HK-2 (cell line): Measurements from ENCODE around the gene HTR1B.

Experiments
- DNase-seq: peaks from one replicate; pipeline ENCODE4 v3.0.0-alpha.2; 2018; ENCODE audit not compliant: unreplicated experiment

Gene HTR1B, protein sequence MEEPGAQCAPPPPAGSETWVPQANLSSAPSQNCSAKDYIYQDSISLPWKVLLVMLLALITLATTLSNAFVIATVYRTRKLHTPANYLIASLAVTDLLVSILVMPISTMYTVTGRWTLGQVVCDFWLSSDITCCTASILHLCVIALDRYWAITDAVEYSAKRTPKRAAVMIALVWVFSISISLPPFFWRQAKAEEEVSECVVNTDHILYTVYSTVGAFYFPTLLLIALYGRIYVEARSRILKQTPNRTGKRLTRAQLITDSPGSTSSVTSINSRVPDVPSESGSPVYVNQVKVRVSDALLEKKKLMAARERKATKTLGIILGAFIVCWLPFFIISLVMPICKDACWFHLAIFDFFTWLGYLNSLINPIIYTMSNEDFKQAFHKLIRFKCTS

DNA sequence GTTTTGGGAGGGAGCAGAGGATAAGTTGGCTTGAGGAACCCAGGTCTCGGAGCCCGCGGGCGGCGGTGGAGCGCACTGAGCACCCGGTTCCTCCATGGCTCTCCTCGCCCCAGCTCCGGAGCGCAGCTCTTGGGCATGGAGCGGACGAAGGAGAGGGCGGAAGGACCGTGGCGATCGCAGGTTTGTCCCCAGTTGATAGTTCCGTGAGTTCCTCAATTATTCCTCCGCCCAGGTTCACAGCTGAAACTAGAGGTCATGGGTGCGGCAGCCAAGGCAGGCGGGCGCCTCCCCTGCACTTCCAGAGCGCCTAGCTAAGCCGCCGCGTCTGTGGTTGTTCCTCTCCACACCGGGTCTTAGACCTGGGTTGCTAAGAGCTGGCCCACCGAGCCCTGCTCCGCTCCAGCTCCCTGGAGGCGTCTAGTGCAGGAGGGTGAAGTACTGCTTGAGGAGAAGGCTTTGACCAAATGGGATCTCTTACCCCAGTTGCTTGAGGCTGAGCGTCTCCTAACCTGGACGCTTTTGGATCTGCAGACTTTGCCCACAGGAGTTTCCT, at the start of gene HTR1B:
HTR1B (minus strand) TSS at position 184 of the 553 bp plus-strand sequence; CDS start at position 96, 88 bp downstream.
- peak; percentile 5 for DNase-seq

DNA sequence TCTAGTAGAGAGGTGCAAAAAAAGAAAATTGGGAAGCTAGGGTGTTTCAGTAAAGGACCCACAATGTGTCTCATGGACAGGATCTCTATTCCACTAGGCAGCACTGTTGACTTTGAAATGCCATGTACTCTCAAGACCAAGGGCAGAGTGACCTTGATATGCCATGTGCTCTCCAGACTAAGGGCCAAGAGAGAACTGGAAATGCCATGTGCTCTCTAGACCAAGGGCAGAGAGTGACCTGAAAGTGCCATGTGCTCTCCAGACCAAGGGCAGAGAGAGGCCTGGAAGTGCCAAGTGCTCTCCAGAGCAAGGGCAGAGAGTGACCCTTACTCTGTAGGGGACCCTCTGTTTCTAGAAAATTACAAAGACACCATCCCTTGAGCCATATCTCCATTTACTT, 49.3 kb upstream of the HTR1B start:
- DNase-seq = no peak

DNA sequence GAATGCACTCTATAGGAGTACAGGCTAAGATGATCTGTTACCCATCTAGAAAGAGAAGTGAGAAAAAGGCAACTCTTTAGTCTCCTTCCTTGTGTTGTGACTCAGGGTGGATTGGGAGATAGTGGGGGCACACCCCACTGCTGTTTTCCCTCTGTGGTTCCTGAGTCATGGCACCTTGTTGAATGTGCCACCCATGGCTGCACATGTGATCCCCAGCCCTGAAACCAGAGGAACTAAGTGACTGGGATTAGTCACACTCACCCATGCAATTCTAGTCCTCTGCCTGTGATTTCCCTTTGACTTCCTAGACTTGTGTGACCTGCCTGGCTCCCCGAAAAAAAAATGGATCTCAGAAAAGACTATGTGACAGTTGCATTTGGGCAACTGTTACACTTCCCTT, 48.6 kb upstream of the HTR1B start:
- DNase-seq = peak; percentile 4

DNA sequence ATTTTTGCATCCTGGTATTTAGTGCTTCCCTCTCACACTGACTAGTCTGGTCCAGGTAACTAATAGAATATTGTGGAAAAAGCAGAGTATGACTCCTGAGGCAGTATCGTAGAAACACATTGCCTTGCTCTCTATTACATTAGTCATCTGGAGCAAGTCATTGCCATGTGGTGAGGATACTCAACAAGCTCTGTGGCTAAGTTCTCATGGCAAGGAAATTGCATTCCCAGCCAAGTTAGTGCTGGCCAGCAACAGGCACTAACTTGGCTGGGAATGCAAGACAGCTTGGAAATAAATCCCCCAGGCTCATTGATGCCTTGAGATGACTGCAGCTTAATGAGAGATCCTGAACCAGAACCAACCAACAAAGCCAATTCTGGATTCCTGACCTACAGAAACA, 39.7 kb upstream of the HTR1B start:
- no peak for DNase-seq

DNA sequence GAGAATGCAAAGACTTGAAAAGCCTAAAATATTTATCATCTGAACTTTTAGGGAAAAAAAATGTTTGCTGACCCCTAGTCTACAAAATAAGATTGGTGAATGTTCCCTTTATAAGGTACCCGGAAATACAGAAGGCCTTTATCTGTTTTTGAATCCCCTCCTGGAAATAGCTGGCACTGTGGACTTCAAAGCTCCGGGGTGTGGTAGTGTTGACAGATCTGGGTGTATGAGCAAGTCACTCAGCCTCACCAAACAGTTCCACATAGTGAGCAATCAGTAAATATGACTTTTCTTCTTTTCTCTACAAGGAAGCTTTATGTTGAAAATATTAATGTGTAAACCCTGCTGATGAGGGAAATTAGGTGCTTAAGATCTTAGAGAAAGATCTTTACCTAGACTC, 29.2 kb upstream of the HTR1B start:
- no peak for DNase-seq

DNA sequence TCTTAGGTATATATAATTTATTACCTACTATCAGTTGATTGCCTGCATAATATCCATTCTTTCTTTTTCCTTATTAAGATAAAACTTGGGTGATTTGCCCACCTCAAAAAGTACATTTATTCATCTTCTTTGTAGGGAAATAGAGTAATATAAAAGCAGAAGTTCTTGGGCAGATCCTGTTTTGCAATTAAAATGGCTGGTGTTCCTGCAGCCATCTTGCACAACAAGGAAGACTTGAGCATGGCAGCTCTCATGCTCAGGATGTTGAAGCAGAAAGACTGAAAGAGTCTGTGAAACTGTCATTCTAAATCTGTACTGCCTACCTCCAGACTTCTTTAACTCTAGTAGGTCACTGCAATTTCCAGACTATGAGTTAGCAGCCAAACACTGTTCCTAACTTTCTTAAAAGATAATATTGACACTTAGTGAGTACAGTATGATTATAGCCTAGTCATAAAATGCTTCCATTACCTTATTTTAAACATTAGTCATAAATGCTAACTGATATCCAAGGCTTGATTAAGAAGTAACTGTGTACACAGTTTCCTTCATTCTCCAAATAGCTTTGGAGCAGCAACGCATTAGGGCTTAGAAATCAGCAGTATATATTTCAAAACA, 24.6 kb upstream of the HTR1B start:
- DNase-seq = no peak

DNA sequence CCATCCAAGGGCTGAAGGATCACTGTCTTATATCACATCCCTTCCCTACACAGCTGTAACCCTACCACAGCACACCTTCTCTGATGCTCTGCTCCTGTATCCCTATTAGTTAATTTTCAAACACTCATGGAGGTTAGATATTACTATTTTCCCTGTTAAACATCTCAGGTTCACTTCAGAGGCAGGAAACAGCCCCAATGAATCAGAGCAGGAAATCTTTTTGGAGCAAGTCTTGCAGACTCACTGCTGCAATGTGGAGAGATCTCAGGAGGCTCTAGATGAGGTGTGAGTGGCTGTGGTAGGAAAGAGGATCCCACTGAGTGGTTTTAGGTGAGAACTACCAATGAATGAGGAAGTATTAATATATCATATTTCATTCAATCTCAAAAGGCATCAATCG, 19.7 kb upstream of the HTR1B start:
- no peak for DNase-seq

DNA sequence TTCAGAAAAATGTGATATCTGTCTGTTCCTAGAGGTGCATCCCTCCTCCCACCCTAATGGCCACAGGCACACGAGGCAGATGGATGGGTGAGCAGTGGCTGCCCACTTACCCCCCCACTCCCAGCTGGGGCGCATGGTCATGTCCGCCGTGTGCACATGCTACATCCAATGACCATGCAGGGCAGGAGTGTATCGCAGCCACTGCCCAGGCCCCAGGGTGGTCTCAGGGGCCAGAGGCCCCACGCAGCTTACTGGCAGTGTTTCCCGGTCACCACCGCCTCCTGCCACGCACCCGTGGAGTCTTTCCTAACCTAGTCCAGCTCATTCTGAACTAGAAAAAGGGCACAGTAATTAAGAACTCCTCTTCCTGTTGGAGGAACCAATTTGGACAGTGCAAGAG, 11.7 kb upstream of the HTR1B start:
- no peak for DNase-seq

DNA sequence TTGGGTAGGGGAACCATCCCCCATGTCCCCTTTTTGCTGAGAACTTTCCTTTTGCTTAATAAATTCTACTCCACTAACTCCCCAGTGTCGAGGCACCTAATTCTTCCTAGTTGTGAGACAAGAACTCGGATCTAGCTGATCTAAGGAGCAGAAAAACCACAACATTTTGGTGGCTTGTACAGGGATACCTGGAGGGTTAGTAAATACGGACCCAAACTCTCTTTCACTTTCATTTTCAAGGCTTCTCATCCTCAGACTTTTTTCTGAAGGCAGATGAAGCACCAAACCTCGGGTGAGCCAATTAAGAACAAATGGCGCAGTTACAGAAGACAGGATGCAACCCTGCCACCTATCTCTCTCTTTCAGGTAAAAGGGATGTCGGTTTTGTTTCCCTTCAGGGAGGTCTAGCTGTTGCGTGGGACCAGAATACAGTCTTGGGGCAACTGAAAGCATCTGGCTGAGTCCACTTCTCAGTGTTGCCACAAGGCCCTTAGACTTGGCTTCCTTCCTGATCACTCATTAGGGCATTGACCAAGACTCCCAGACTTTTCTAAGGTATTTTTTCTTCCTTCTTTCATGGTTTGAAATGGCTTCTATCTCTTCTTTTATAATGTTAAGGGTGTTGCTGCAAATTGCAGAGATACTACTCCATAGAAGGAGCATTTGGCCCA, 11.1 kb upstream of the HTR1B start:
- no peak for DNase-seq

DNA sequence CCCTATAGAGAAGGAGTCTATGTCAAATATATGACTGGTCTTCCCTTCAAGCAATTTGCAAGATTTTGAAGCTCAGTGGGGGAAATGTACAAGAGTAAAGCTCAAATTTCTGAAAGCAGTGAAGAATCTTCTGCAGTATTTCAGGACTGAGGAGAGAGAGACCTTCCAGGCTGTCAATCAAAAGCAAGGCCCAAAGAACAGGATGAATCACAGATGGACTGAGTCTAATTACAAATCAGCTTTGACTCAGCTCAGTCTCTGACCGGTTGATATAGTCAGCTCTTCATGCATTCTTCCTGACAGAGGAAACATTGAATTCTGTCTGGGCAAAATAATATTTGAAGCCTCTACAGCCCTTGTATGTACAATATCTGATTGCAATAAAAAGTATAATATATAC, 7.7 kb upstream of the HTR1B start:
- DNase-seq = no peak

DNA sequence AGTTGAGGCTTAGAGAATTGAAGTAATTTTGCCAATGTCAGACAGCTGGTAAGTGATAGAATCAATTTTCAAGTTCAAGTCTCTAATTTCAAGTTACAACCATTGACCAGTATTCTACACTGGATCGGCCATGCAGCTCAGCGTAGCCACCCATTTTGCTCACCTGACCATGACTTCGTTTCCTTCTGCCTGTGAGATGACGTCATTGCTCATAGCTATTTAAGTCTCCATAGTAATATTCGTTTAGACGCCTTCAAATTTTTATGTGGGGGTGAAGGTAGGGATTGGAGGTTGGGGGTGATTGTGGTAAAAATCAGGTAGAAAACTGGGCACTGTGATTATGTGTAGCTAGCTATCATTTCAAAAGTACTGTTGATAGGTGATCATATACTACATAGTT, 5.6 kb upstream of the HTR1B start:
- no peak for DNase-seq

DNA sequence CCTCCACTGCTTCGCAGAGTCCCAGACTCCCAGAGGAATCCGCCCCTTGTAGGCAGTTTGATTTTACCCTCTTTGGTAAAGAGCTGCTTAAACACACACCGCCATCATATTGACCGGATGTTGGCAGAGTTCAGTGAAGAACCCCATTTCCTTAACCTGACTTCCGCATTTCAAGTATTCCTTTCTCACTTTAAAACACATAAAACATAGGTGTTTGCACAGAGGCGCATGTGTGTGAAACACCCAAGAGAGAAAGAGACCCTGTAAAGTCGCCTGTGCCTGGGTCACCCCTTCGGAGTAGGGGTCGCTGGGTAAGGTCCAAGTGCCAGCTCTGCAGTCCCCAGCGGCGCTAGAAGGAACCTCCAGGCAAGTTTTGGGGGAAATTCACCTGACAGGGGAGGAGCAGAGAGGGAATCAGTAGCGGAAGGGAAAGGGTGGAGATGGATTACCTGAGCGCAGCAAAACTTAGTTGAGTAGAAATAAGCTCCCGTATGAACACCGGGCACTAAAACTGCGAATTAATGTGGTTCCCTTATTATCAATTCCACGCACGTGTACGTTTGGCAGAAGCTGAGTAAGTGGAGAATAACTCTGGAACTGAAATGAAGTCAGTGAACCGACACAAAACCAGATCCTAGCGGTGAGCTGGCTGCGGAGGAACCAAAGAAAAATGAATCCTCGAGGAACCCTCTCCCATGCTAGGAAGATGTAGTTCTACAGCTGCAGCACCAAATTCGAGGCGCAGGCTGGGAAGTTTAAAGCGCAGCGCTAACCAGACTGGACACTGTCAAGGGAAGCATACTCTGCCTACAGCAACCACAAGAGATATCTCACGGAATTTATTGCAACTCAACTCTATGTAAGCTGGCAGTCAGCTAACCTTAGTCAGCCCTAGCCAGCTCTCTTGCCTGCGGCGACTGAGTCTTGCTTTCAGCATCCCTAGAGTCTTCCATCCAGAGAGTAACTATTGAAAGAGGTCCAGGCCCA, 3.5 kb upstream of the HTR1B start:
- no peak for DNase-seq

DNA sequence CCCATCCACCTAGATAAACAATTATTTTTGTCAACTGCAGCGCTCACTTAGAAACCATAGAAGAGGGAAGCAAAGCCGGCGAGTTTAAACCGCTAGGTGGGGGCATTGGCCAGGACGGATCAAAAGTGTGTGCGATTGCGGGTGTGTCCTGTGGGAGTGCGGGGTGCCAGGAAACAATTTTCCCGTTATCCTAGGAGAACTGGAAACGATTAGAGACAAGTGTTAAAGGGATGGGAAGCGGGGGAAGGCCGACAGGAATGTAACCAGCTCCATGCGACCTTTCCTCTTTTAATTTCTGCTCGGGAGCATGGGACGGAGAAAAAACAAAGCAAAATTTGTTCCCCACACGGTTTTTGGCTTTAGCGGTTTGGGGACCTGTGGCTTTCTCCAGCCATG, 2.8 kb upstream of the HTR1B start:
- DNase-seq = peak; percentile 63

DNA sequence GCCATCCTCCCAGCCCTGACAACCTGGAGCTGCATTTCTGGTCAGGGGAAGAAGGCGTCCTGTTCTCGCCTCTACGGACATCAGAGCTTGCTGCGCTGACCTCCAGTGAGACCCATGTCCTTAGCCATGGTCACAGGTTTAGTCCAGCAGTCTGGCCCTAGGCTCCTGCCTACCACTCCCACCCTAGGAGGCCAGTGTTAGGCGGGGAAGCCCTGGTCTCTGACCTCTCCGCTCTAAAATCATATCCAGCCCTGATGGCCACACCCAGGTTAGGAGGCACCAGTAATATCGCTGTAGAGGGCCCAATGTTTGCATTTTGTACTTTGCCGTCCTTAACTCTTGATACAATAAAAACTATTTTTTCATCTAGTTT, 1.2 kb upstream of the HTR1B start:
- DNase-seq = no peak

DNA sequence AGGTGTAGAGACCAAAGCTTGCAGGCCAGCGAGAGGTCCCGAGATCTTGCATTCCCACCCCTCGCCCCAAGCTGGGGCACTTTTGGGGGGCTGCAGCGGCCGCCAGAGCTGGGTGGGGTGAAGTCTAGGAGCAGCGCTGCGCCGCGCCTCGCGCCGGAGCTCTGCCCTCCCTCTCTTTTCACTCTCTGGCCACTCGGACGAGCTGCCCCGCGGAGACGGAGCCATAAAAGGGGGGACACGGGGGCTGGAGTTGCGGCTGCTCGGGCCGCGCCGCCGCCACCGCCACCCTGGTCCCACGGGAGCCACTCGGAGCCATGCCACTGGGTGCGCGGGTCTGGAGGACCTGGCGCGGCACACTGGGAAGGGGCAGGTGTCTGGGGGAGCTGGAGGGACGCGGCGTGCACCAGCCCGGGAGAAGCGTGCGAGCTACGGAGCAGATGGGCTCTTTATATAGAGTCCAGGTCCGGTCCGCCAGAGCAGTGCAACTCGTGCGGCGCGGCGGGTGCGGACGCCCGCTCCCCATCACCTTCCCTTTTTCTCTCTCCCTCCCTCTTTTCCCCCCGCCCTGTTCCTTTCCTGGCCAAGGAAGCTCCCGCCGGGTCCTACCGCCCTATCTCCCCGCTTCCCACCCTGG, 687 bp upstream of the HTR1B start:
- peak; percentile 11 for DNase-seq

DNA sequence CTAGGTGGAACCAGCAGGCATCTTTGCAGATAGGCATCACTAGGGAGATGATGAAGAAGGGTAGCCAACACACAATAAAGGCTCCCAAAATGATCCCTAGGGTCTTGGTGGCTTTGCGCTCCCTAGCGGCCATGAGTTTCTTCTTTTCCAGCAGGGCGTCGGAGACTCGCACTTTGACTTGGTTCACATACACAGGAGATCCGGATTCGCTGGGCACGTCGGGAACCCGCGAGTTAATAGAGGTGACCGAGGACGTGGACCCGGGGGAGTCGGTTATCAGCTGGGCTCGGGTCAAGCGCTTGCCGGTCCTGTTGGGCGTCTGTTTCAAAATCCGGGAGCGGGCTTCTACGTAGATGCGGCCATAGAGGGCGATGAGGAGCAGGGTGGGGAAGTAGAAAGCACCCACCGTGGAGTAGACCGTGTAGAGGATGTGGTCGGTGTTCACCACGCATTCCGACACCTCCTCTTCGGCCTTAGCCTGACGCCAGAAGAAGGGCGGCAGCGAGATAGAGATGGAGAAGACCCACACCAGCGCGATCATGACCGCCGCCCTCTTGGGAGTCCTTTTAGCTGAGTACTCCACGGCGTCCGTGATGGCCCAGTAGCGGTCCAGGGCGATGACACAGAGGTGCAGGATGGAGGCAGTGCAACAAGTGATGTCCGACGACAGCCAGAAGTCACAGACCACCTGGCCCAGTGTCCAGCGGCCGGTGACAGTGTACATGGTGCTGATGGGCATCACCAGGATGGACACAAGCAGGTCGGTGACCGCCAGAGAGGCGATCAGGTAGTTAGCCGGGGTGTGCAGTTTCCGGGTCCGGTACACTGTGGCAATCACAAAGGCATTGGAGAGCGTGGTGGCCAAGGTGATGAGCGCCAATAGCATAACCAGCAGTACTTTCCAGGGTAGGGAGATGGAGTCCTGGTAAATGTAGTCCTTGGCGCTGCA, 658 bp downstream of the HTR1B start:
- no peak for DNase-seq

DNA sequence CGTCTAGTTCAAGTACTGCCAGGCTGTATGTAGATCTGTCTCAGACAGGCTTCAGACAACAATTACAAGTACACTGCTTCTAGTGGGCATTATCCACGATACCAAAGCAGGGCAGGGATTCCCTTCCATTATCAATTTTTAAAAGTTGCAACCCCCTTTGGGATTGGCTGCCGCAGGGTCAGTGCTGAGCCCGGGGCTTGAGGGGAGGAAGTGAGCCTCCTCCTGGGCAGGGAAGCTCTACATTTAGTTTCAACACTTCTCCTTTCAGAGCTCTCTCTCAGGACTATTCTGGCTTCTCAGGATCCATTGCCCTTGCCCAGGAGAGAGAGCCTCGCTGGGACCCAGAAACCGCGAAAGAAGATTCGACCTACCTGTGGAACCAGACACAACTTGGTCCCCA, 1.5 kb downstream of the HTR1B start:
- DNase-seq = no peak

DNA sequence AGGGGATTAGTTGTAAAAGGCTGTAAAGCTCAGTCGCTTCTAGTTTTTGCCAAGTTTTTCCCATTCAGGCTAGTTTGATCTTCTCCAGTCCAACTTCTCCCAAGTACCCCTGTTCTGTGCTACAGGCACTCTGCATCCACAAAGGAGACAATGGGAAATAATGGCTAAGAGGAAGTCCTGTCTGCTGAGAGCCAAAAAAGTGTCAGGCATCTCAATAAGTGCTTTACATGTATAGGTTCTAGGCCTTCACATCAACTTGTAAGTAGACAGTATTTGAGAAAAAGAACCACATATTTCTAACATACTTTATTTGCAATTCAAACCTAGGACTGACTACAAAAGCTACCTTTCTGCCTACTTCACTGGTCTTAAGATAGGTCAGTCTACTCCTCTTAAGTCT, 4.9 kb downstream of the HTR1B start:
- no peak for DNase-seq

DNA sequence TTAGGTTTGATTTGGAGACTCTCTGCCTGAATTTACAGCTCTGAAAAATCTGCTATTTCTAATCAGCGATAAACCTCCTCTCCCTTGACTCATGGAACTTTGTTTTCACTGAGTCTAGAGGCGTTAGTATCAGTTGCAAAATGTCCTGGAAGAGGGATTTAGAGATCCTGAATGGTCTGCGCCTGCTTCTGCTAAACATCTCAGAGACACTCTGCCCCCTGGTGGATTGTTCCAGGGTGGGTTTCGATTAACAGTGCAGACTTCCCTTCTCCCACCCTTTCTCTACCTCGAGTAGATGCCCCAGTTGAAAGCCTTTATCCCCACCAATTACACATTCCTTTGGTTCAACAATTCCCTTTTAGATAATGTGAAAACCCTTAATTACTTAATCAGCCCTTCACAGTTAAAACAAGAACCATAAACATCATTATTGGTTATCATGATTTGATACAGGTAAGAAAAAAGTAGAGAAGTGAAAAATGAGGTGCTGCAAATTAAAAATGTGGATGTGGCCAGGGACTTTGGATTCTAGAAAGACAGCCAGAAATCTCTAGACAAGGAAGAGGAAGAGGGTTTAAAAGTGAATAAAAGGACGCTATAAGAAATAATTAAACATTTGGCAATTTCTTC, 5.5 kb downstream of the HTR1B start:
- peak; percentile 65 for DNase-seq
